ENCODE measurements around the gene SLC25A19.

GRCh38 chr17:75270966-75271232 lies 18.3 kb downstream of the SLC25A19 start, which contains the start of gene MIF4GD:
- no peak for TF ChIP-seq ZNF274 (IDR thresholded peaks at IDR 0.05; ENCODE audit: low read depth, low read length)
- TF ChIP-seq YY1 (IDR thresholded peaks at IDR 0.05; ENCODE audit: insufficient read depth, insufficient read length) = no peak
